HUES6 (cell line): ENCODE results near the gene CHKB.
A peak's percentile ranks its signal among the peaks of the same experiment; 100 is the strongest.
"Not testable (repeated sequence)": the region's sequence is repeated elsewhere in the genome, so short reads cannot be mapped to it uniquely, and the experiment has no call there.

Experiments used
- H3K27ac ChIP-seq: 2 replicates; pipeline ENCODE4 v1.7.0; 2013; ENCODE audit warnings: low read depth, mild to moderate bottlenecking, low read length, inconsistent platforms
- H3K27me3 ChIP-seq: 2 replicates; pipeline ENCODE4 v1.6.1; 2013; ENCODE audit warnings: low read length; ENCODE audit not compliant: control insufficient read depth, insufficient read depth
- H3K36me3 ChIP-seq: 2 replicates; pipeline ENCODE4 v1.6.1; 2013; ENCODE audit warnings: low read length; ENCODE audit not compliant: control insufficient read depth, insufficient read depth
- H3K4me1 ChIP-seq: 2 replicates; pipeline ENCODE4 v1.6.1; 2013; ENCODE audit warnings: low read length; ENCODE audit not compliant: control insufficient read depth, insufficient read depth
- H3K4me3 ChIP-seq: 2 replicates; pipeline ENCODE4 v1.5.1; 2013; ENCODE audit warnings: low read depth, low read length
- H3K9ac ChIP-seq: one replicate; pipeline ENCODE4 v1.6.1; 2013; ENCODE audit warnings: mild to moderate bottlenecking, low read length
- H3K9me3 ChIP-seq: 2 replicates; pipeline ENCODE4 v1.6.1; 2013; ENCODE audit warnings: low read depth, low read length; ENCODE audit not compliant: control insufficient read depth, insufficient read depth

Gene CHKB

DNA sequence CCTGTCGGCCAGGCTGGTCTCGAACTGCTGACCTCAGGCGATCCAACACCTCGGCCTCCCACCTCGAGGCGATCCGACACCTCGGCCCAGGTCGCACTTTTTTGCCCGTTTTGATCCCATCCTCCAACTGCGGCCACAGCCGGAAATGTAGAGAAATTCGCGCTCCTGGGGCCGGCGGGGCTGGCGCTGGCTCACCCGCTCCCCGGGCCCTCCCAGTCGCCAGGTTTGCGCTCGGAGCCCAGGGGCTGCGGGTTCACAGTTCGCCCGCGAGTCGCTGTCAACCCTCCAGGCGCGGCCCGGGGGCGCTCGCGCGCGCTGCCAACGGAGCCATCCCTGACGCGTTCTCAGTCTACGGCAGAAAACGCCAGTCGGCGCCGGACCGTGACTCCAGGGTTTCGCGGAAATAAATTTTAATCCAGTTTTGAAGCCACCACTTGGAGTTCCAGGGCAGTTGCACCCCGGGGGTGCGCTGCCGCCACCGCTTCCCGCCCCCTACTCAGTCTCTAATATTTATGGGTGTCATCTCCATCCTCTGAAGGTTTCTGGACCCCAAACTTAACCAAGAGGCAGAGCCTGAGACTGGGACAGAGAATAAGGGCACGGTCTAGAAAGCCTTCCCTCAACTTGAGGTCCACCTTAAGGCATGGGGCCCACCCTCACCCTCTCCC, 38.4 kb downstream of the CHKB start:
- no peak overlapping the region for H3K27ac ChIP-seq
- no peaks in the 10 kb centered on the region for H3K9me3 ChIP-seq
- H3K27me3 ChIP-seq, result peaks cover 22% of the 10 kb centered on the region
- H3K4me3 ChIP-seq, result peak overlapping the region; percentile 49
- H3K4me1 ChIP-seq, result no peaks in the 10 kb centered on the region
- no peak overlapping the region for H3K9ac ChIP-seq
- no peaks in the 10 kb centered on the region for H3K36me3 ChIP-seq

DNA sequence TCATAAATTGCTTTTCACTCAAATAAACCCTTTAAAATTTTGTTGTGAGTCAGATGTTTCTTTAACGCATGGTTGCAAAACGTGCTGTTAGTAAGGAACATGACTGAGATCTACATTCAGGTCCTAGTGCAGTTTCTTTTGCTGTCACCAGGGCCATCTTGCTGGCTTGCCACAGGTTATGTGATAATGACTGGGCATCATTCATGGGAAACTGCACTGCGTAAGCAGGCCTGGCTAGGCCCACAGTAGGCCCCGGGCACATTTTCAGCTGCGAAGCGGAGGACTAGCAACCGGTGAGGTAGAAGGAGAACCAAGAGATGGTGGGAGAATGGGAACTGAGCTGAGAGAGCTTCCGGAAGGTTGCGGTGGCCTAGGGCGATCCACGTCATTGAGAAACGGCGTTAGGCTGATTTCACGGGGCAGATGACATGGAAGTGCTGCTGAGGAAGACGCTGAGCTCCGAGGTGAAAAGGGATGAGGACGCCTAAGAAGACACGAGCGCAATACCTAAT, 40.2 kb downstream of the CHKB start:
- Histone ChIP-seq H3K4me3 (no peak overlapping the region), H3K4me1 (no peaks in the 10 kb centered on the region), H3K27ac (no peak overlapping the region)

DNA sequence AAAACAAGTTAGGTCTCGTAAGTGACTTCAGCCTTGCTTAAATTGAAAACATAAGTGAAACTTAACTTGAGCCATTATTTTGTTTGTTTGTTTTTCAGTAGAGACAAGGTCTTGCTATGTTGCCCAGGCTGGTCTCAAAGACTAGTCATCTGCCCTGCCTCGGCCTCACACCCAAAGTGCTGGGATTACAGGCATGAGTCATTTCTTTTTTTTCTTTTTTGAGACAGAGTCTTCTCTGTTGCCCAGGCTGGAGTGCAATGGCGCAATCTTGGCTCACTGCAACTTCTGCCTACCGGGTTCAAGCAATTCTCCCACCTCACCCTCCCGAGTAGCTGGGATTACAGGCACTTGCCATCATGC, 41.0 kb downstream of the CHKB start:
- not testable (repeated sequence) for H3K36me3 ChIP-seq, H3K9ac ChIP-seq, H3K4me1 ChIP-seq, H3K4me3 ChIP-seq, H3K9me3 ChIP-seq, H3K27ac ChIP-seq
- peaks cover 22% of the 10 kb centered on the region for H3K27me3 ChIP-seq

More for the DNA sequence above, 40.2 kb downstream of the CHKB start:
- Histone ChIP-seq H3K27me3 (peaks cover 22% of the 10 kb centered on the region), H3K9me3 (no peaks in the 10 kb centered on the region), H3K36me3 (no peaks in the 10 kb centered on the region), H3K9ac (no peak overlapping the region)

DNA sequence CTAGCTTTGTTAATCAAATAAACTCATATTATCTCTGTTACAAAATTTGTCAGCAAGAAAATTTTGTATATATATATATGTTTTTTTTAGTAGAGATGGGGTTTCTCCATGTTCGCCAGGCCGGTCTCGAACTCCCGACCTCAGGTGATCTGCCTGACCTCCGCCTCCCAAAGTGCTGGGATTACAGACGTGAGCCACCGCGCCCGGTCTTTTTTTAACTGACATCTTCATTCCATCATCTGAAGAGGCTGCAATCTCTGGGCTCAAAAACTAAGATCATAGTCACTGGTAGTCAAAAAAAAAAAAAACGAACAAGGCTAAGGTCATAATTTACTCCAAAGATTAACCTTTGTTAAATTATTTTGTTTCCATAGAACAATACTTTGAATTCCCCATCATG, 42.3 kb downstream of the CHKB start:
- no peaks in the 10 kb centered on the region for H3K36me3 ChIP-seq
- H3K4me1 ChIP-seq, result no peaks in the 10 kb centered on the region
- no peak overlapping the region for H3K9ac ChIP-seq
- H3K27me3 ChIP-seq, result peaks cover 12% of the 10 kb centered on the region
- H3K4me3 ChIP-seq, result no peak overlapping the region
- H3K27ac ChIP-seq, result no peak overlapping the region
- no peaks in the 10 kb centered on the region for H3K9me3 ChIP-seq

DNA sequence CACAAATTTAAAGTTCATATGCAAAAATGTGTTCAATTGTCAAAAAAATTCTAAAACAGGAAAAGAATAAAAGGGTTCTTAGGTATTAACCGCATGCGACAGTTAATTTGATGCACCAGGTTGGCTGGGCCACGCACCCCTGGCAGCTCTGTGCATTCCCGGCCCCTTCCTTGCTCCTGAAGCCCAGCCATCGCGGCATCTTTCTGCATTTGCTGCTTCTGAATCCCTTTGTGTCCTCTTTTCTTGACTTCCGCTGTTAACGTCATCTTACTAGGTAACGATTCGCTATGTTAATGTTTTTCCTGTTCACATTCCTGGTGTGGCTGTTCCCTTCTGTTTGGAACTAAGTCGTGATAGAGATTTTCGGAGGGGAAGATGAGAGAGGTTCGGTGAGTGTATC, 44.9 kb downstream of the CHKB start:
- H3K27ac ChIP-seq, result no peak overlapping the region

DNA sequence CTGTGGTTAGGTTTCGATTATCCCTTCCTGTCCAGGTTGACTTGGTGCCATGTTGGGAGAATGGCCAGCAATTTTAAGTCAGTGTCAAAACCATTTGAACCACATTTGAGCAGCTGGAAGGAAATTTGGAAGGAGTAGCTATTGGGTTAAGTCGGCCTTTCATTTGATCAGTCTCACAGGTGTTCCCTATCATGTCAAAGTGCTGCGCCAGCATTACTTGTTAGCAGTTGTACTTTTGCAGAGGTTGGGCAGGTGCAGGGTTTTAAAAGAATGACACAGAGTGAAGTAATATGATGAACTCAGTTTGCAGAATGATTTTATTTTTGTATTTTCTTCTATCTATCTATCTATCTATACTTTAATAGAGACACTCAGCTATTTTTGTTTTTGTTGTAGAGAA, 46.4 kb downstream of the CHKB start:
- no peak overlapping the region for H3K9ac ChIP-seq
- H3K27ac ChIP-seq, result no peak overlapping the region
- no peaks in the 10 kb centered on the region for H3K9me3 ChIP-seq
- H3K36me3 ChIP-seq, result no peaks in the 10 kb centered on the region
- H3K4me1 ChIP-seq, result peaks cover 10% of the 10 kb centered on the region
- no peak overlapping the region for H3K4me3 ChIP-seq
- H3K27me3 ChIP-seq, result peaks cover 30% of the 10 kb centered on the region

More for the DNA sequence above, 44.9 kb downstream of the CHKB start:
- Histone ChIP-seq H3K9me3 (no peaks in the 10 kb centered on the region), H3K4me1 (peaks cover 8% of the 10 kb centered on the region; the same call in 1 of the 2 replicates), H3K4me3 (no peak overlapping the region), H3K36me3 (no peaks in the 10 kb centered on the region), H3K27me3 (peaks cover 14% of the 10 kb centered on the region), H3K9ac (no peak overlapping the region)

DNA sequence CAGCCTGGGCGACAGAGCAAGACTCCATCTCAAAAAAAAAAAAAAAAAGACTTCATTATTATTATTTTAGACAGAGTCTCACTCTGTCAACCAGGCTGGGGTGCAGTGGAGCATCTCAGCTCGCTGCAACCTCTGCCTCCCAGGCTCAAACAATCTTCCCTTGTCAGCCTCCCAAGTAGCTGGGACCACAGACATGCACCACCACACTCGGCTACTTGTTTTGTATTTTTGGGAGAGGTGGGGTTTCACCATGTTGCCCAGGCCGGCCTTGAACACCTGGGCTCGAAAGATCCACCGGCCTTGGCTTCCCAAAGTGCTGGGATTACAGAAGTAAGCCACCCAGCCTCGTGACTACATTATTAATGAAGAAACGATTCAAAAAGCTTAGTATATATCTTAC, 47.5 kb downstream of the CHKB start:
- Histone ChIP-seq H3K27ac (no peak overlapping the region), H3K9ac (no peak overlapping the region), H3K9me3 (no peaks in the 10 kb centered on the region), H3K4me3 (no peak overlapping the region), H3K27me3 (peaks cover 41% of the 10 kb centered on the region), H3K4me1 (peaks cover 13% of the 10 kb centered on the region), H3K36me3 (no peaks in the 10 kb centered on the region)

DNA sequence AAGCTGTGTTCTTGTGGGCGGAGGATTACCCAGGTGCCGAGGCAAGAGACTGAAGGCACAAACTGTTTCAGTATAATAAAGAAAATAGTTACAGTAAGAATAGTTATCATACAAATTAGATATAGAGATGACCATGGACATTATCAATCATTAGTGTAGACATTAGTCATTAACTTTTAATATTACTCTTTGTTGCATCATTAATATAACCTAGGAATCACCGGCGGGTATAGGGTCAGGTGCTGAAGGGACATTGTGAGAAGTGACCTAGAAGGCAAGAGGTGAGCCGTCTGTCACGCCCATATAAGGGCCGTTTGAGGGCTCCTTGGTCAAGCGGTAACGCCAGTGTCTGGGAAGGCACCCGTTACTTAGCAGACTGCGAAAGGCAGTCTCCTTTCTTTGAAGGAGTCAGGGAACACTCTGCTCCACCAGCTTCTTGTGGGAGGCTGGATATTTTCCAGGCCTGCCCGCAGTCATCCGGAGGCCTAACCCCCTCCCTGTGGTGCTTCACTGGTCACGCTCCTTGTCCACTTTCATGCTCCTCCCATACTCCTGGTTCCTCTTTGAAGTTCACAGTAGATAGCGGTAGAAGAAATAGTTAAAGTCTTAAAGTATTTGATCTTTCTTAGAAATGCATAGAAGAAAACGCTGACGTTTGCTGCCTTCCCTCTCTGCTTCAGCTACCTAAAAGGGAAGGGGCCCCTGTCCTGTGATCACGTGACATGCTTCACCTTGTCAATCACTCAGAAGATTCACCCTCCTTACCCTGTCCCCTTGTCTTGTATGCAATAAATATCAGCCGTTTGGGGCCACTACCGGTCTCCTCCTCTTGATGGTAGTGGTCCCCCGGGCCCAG, 48.6 kb downstream of the CHKB start:
- H3K27ac ChIP-seq, H3K9me3 ChIP-seq, H3K9ac ChIP-seq, H3K36me3 ChIP-seq, H3K4me3 ChIP-seq: not testable (repeated sequence)
- H3K4me1 ChIP-seq, result peaks cover 13% of the 10 kb centered on the region
- peaks cover 51% of the 10 kb centered on the region for H3K27me3 ChIP-seq

DNA sequence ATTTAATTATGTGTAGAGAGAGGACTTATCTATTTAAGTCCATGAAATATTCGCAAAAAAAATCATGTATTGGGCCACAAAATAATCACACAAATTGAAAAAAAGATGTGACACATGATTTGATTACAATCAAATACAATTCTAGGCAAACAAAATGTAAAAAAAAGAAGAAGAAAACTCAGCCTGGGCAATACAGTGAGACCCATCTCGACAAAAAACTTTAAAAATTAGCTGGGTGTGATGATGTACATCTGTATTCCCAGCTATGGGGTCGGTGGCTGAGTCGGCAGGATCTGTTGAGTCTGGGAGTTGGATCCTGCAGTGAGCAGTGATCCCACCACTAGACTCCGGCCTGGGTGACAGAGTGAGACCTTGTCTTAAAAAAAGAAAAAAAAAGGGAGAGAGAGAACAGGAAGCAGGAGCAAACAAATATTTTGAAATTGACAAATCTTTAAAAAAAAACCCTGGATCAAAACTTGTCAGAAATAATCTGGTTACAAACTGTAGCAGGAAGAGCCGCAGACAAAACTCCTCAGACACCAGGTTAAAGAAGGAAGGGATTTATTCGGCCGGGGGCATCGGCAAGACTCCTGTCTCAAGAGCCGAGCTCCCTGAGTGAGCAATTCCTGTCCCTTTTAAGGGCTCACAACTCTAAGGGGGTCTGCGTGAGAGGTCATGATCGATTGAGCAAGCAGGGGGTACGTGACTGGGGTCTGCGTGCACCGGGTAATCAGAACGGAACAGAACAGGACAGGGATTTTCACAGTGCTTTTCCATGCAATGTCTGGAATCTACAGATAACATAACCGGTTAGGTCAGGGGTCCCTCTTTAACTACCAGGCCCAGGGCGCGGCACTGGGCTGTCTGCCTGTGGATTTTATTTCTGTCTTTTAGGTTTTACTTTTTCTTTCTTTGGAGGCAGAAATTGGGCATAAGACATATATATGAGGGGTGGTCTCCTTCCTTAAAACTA, 49.5 kb downstream of the CHKB start:
- Histone ChIP-seq H3K9me3 (no peaks in the 10 kb centered on the region), H3K27ac (no peak overlapping the region; the same call in 1 of the 2 replicates), H3K4me3 (no peak overlapping the region), H3K27me3 (peaks cover 61% of the 10 kb centered on the region), H3K4me1 (peaks cover 13% of the 10 kb centered on the region), H3K36me3 (no peaks in the 10 kb centered on the region), H3K9ac (no peak overlapping the region)

DNA sequence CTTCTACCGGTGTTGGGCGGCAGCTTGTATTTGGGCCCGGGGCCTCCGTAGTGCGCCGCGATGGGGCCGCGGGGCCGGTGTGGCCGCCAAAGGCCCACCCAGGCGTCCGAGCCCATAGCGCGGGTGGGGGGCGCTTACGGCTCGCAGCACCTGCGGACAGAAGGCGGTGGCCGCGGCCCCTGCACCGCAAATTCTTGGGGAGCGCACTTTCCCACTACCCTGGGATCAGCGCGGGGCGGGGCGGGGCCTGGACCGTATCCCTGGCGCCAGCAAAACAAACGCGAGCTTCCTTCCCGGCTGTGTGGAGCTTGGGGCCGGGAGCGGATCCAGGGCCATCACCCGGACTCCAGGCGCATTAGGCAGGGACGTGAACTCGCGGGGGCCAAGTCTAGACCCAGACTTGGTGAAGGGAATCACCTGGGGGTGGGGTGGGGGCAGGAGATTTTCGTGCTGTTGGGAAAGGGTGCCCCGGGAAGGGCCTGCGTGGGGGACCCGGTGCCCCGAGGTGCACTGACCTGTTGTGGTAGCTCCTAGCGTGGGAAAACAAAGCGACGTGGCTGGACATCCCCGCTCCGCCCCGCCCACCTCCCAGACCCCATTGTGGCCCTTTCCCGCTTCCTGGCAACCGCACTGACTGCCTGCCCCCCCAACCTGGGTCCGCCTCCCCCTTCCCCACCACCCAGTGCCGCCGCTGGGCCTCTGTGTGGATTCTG, 50.5 kb downstream of the CHKB start:
- Histone ChIP-seq H3K9ac (no peak overlapping the region), H3K27ac (no peak overlapping the region), H3K9me3 (no peaks in the 10 kb centered on the region), H3K4me1 (peaks cover 13% of the 10 kb centered on the region), H3K4me3 (peak overlapping the region; percentile 75), H3K36me3 (no peaks in the 10 kb centered on the region), H3K27me3 (peaks cover 71% of the 10 kb centered on the region)
